ENCODE results near the gene ELMO3.

DNA sequence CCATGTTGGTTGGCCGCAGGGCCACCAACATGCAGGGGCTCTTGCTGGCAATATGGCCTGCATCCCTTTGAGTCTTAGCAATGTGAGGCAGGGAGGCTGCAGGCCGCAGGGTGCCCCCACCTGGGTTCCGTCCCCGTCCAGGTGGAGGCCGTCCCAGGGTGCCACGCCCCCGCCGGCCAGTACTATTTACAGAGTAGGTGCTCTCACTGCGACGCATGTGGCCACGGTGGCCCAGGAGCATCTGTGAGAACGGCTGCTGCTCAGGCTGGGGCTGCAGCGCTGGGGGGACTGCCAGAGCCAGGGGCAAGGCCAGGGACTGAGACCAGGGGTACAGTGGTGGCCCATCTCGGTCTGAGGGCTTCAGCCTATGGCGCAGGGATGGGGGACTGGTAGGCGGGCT lies 18.8 kb upstream of the ELMO3 start:
- TF ChIP-seq, protein P1, sequence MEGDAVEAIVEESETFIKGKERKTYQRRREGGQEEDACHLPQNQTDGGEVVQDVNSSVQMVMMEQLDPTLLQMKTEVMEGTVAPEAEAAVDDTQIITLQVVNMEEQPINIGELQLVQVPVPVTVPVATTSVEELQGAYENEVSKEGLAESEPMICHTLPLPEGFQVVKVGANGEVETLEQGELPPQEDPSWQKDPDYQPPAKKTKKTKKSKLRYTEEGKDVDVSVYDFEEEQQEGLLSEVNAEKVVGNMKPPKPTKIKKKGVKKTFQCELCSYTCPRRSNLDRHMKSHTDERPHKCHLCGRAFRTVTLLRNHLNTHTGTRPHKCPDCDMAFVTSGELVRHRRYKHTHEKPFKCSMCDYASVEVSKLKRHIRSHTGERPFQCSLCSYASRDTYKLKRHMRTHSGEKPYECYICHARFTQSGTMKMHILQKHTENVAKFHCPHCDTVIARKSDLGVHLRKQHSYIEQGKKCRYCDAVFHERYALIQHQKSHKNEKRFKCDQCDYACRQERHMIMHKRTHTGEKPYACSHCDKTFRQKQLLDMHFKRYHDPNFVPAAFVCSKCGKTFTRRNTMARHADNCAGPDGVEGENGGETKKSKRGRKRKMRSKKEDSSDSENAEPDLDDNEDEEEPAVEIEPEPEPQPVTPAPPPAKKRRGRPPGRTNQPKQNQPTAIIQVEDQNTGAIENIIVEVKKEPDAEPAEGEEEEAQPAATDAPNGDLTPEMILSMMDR (IDR thresholded peaks at IDR 0.05), result no peak
- no peak for TF ChIP-seq EZH2 (IDR thresholded peaks at IDR 0.05)

Data from neural progenitor cell (in vitro differentiated cells).